D721Med (cell line): ENCODE data around the gene PDE4B.
"Not testable (repeated sequence)": the region's sequence is repeated elsewhere in the genome, so short reads cannot be mapped to it uniquely, and the experiment has no call there.

Experiments
- DNase-seq: peaks from one replicate; pipeline ENCODE4 v3.0.0; 2011; ENCODE audit warnings: low spot score; ENCODE audit not compliant: insufficient read length
- FAIRE-seq: peaks from 2 replicates; lab custom pipeline; 2011; peaks lifted over from hg19 to GRCh38; lab: Jason Lieb, UNC
- TF ChIP-seq, protein P1 (sequence below): IDR thresholded peaks from 2 replicates; pipeline ENCODE4 v1.5.1; 2012; ENCODE audit warnings: mild to moderate bottlenecking, control low read depth; ENCODE audit not compliant: insufficient read depth; ENCODE audit errors: missing control alignments

The PDE4B gene

DNA sequence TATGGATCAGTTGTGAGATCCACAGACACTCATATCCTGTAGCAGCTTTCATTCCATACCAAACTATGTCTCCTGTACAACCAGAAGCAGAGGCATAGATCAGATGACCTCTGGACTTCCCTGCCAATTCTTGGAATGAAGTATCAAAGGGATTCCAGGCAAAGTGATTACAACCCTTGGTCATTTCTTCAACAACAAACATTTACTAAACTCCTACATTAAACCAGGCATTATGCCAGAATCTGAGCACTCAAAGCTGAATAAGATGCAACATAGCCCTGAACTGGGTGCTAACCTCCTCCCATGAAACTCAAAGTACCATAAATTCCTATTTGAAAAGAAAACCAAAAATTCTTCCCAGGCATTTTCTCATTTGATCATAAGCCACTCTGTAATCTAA, 620.0 kb downstream of the PDE4B start:
- FAIRE-seq (no peak), DNase-seq (no peak)
- TF ChIP-seq, protein P1, sequence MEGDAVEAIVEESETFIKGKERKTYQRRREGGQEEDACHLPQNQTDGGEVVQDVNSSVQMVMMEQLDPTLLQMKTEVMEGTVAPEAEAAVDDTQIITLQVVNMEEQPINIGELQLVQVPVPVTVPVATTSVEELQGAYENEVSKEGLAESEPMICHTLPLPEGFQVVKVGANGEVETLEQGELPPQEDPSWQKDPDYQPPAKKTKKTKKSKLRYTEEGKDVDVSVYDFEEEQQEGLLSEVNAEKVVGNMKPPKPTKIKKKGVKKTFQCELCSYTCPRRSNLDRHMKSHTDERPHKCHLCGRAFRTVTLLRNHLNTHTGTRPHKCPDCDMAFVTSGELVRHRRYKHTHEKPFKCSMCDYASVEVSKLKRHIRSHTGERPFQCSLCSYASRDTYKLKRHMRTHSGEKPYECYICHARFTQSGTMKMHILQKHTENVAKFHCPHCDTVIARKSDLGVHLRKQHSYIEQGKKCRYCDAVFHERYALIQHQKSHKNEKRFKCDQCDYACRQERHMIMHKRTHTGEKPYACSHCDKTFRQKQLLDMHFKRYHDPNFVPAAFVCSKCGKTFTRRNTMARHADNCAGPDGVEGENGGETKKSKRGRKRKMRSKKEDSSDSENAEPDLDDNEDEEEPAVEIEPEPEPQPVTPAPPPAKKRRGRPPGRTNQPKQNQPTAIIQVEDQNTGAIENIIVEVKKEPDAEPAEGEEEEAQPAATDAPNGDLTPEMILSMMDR: no peak

DNA sequence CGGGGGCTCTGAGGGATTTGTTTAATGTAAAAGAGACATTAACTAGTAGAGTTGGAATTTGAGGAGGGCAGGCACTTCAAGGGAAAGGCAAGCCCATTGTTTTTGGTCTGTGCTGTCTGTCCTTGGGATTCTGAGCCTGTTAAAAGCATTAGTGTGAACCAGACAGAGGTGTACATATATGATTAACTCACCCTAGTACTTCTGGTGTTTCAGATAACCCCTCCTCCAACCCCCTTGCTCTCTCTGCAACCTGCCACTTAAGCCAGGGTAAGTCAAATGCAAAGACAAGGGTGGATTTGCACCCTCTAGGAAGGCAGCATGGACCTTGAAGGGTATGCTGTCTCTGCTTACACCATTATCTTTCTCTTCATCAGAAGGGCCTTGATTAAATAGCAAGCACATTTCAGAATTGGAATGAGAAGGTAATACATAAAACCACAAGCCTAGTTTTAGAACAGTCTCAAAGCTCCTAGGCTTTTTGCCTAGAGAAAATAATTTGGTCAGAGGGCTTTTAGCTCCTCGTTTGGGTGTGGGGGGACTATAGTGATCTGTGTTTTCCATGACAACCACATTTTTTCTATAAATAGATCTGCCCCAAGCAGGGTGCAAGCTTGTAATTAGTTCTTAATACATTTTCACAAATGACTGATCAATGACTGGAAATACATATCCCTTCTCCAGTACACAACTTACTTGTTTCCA, 620.6 kb downstream of the PDE4B start:
- TF ChIP-seq, protein P1: no peak
- FAIRE-seq (no peak), DNase-seq (no peak)

DNA sequence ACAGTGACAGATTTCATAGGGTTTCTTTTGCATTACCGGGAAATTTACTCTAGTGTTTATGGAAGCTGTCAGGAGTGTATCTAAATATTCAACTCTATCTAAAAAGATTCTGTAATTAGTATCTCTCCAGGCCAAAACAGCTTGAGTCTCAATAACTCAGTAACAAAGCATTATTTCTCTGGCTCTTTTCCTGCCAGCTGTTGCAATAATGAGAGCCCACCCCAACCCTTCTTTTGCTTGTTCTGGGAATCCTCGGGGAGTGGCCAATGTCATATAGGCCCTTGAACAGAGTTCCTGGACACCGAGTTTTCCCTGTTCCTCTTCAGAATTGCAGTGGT, 621.1 kb downstream of the PDE4B start:
- FAIRE-seq: no peak
- TF ChIP-seq, protein P1: no peak
- DNase-seq: no peak

DNA sequence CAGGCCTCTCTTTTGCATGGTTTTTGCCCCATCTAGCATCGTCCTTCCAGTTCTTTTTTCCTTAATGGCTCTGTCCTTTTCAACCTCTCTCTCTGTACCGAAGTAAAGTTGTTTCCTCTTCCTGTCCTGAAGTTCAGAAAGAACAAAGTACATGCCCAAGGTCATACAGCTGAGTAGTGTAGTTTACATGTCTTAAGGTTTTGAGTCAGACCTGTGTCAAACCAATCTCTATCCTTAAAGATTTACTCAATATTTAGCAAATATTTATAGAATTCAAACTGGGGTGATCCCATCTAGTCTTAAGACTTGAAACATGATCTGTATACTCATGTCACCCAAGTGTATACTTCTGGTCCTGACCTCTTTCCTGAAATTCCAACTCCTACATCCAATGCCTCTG, 622.6 kb downstream of the PDE4B start:
- DNase-seq (no peak), FAIRE-seq (no peak)
- TF ChIP-seq, protein P1: no peak

DNA sequence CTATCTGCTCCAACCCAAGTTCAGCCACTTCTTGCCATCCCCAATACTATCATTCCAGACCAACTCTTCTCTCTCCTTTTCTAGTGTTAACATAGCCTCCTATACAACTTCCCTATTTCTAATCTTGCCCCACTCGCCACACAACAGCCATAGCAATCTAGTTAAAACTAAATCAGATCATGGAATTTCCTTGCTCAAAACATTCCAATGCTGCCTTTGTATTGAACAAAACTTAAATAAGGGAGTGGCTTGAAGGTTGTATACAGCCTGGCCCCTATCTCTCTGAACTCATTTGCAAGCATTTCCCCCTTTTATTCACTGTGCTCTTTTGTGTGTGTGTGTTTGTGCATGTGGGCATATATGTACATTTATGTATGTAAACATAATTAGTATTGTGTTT, 623.2 kb downstream of the PDE4B start:
- TF ChIP-seq, protein P1: no peak
- DNase-seq: no peak
- no peak for FAIRE-seq

DNA sequence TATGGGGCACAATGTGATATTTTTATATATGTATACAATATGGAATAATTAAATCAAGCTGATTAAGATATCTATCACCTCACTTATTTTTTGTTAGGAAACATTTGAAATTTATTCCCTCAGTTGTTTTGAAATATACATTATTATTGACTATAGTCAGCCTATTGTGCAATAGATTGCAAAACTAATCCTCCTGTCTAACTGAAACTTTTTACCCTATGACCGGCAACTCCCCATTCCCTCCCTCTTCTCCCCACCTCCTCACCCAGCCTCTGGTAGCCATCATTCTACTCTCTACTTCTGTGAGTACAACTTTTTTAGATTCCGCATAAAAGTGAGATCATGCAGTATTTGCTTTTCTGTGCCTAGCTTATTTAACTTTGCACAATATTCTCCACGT, 623.6 kb downstream of the PDE4B start:
- TF ChIP-seq, protein P1: no peak
- DNase-seq (no peak), FAIRE-seq (no peak)

DNA sequence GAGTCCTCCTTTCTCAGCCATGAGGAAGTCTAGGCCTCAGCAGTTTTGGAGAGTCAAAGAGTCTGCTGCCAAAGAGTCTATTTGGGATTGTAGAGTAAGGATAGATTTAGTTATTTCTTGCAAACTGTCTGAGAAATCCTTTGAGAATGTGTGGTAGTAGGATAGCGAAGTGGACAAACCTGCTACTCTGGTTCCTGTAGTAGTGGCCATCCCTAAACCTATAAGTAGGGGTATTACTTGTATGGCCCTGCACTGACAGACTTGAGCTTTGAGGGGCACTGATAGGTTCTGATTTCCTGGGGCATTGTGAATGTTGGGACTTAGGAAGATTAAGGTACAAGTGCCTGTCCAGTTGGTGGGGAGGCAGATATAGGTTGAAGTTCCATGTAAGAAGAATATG, 625.3 kb downstream of the PDE4B start:
- FAIRE-seq (no peak), DNase-seq (no peak)
- TF ChIP-seq, protein P1: no peak

DNA sequence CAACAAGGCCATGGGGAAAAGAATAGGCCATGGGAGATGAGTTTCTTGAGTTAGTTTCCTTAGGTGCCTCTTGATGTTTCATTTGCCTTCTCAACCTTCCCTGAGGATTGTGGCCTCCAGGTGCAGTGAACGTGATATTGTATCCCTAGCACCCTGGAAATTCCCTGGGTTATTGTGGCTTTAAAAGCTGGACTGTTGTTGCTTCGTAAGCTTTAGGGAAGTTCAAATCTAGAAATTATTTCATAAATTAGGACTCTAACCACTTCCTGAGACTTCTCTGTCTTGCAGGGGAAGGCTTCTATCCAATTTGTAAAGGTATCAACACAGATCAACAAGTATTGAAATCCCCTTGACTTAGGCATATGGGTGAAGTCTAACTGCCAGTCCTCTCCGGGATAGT, 627.5 kb downstream of the PDE4B start:
- DNase-seq, FAIRE-seq: not testable (repeated sequence)

DNA sequence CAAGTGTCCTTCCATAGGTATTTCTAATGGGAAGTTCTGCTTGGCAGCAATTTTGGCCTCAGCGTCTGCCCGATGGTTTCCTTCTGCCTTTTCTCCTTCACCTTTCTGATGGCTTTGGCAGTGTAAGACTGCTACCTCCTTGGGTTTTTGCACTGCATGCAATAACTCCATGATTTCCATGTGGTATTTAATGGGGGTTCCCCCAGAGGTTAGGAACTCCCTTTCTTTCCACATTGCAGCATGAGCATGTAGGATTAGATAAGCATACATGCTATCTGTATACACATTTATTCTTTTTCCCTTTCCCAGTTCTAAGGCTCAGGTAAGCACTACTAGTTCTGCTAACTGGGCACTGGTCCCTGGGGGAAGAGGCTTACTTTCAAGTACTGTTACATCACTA, 628.2 kb downstream of the PDE4B start:
- FAIRE-seq, DNase-seq: not testable (repeated sequence)
